HFF-Myc (cell line): ENCODE data around the gene ANP32B.
A peak's percentile ranks its signal among the peaks of the same experiment; 100 is the strongest.

Source experiments
- DNase-seq: peaks from one replicate; pipeline ENCODE4 v3.0.0-alpha.2; 2011; ENCODE audit warnings: low read depth; ENCODE audit errors: extremely low read depth
- H3K4me3 ChIP-seq: replicated peaks from 2 replicates; pipeline ENCODE4 v1.5.1; 2011; ENCODE audit warnings: low read depth, mild to moderate bottlenecking, control low read depth, low read length
- TF ChIP-seq, protein P1 (sequence below): IDR thresholded peaks from 2 replicates; pipeline ENCODE4 v1.5.1; 2012; ENCODE audit warnings: mild to moderate bottlenecking, low read depth, low read length, control low read depth; ENCODE audit errors: missing control alignments

Gene ANP32B

DNA sequence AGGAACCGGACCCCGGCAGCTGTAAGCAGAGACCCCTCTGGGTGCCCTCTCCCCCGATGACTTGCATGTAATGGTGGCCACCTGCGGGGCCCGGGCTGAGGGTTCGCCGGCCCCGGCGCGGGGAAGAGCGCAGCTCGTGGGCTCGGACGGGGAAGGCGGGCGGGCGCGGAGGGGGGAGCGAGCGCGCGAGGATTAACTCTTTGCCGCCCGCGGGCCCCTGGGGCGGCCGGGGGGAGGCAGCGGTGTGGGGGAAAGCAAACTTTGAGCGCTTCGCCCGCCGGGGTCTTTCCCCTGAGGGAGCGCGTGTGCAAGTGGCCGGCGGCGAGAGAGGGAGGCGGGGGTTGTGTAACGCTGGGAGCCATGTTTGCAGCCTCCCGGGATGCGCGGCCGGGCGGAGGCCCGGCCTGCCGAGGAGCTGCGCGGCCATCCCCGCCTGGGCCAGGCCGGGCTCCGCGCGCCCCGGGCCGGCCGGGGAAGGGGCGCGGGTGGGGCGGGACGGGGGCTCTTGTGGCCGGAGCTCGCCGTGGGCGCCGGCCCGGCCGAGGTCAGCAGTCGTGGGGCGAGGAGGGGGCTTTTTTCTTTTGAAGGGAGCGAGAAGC is 547 bp downstream of the ANP32B start:
- DNase-seq = no peak
- H3K4me3 ChIP-seq = peak overlapping the region; percentile 81
- TF ChIP-seq, protein P1, sequence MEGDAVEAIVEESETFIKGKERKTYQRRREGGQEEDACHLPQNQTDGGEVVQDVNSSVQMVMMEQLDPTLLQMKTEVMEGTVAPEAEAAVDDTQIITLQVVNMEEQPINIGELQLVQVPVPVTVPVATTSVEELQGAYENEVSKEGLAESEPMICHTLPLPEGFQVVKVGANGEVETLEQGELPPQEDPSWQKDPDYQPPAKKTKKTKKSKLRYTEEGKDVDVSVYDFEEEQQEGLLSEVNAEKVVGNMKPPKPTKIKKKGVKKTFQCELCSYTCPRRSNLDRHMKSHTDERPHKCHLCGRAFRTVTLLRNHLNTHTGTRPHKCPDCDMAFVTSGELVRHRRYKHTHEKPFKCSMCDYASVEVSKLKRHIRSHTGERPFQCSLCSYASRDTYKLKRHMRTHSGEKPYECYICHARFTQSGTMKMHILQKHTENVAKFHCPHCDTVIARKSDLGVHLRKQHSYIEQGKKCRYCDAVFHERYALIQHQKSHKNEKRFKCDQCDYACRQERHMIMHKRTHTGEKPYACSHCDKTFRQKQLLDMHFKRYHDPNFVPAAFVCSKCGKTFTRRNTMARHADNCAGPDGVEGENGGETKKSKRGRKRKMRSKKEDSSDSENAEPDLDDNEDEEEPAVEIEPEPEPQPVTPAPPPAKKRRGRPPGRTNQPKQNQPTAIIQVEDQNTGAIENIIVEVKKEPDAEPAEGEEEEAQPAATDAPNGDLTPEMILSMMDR = no peak

DNA sequence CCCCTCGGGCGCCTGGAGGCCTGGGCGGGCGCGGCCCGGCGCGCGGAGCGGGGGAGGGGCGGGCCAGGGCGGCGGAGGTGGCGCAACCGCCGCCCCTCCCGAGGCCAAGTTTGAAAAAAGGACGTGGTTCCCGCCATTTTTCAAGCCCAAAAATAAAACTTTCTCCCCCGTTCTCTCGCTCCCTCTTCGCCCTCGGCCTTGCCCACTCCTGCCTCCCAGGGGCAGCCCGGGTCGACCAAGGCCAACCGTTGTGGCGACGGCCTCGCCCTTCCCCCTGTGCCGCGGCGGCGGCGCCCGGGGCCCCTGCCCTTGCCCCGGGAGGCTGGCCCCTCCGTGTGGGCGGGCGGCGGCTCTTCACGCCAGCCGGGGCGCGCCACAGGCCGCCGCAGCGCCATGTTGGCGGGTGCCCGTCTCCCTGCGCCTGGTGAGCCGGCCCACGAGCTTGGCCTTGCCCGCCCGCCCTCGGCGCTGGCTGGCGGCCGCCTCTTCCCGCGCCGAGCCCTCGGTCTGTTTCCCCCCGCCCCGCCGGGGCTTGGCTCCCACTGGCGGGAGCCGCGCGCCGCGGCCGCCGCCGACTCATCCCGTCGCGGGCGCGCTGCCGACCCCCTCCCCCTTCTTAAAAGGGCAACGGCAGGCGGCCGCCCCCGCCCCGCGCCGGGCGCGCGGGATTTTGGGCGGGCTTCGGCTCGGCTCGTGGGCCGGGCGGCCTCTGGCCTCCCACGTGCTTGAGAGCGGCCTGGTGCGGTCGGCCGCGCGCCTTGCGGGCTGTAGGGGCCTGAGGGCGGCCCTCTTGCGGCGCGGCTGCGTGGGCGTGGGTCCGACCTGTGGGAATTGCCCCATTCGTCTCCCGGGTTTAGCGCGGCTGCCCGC is 1.3 kb downstream of the ANP32B start:
- DNase-seq = no peak
- TF ChIP-seq, protein P1 = no peak
- peak overlapping the region; percentile 81 for H3K4me3 ChIP-seq

DNA sequence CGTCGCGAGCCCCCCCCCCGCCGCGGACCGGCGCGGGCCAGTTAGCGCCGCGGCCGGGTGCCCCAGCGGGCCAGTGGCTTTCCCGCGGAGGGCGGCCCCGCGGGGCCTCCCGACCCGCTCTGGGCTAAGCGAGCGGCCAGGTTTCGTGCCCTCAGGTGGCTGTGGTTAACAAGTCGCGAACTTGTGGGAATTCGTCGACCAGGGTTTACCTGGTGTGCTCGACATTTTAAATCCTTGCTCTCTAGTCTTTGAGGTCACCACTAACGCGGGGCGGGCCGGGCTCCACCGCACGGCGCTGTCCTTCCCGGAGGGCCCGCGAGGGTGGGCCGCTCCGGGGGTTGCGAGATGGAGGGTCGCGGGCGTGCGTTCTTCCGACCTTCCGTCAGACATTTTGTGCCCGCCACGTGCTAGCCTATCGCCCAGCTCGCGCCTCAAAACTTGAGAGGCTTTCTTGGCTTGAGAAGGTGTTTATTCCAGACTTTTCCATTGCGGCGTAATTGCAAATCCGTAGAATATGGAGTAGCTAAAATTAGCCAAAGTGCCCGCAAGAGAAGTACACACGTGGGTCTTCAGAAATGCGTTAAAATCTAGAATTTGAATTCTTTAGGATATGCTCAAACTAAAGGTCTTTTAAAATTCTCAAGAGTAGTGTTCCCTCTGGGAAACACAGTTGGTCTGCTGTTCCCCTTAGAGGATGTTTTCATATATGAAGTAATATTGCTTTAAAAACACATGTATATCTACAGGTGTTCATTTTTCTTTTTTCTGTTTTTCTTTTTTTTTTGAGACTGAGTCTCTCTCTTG is 2.1 kb downstream of the ANP32B start:
- DNase-seq = no peak
- TF ChIP-seq, protein P1 = no peak

DNA sequence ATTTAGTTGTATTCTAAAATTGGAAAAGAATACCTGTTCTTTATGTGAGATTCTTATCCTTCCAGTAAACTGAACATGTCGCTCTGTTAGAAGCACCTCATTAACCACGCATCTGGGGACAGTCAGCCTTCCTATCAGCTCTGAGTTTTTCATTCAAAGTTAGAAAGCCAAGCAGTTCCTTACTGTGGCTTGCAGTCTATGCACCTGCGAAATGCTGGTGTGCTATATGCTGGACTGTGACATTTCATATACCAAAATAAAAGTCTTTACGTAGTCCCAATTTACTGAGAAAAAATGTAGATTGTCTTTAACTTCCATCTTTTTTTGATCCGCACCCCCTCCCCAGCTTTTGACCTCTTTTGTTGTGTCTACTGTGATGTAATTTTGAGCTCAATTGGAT is 4.3 kb downstream of the ANP32B start:
- H3K4me3 ChIP-seq = no peak overlapping the region
- DNase-seq = no peak
- TF ChIP-seq, protein P1 = no peak

More for the DNA sequence above, 2.1 kb downstream of the ANP32B start:
- H3K4me3 ChIP-seq = peak overlapping the region; percentile 81

DNA sequence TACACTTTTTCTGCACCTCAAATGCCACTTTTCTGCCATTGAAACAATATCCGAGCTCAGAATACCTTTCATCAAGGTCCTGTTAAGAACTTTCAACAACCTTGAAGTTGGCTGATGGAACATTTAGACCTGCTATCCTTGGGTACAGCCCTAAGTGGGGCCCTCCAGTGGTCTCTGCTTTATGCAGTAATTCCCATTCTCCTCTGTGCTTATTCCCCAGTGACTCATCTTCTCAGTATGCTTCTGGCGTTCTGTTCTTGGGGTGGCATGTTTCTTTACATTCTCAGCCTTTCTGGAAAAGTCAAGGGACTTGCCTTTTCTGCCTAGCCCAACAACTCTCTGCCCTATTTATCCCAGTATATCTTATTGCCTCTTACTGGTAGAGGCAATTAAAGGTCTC is 7.1 kb downstream of the ANP32B start:
- TF ChIP-seq, protein P1 = no peak
- H3K4me3 ChIP-seq = no peak overlapping the region
- peak; percentile 58 for DNase-seq

DNA sequence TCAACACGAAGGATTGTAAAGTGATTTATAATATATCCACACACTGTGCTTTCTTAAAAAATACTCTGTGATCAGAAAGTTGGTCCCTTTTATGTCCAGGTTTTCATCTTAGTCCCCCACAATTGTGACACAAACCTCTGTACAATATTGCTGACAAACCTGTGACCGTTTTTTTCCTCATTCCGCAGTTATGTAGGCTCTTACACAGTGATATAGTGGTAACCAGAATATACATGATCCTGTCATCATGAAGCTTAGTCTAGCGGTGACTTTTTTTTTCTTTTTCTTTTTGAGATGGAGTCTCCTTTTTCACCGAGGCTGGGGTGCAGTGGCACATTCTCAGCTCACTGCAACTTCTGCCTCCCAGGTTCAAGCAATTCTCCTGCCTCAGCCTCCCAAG is 8.7 kb downstream of the ANP32B start:
- DNase-seq = no peak
- TF ChIP-seq, protein P1 = no peak
- H3K4me3 ChIP-seq = no peak overlapping the region
